HG03521 (cell line): ENCODE measurements around the gene ALDH1L1.

ENCODE experiments used
- ATAC-seq: cut with Tn5 transposase; IDR thresholded peaks from one replicate; pipeline ENCODE4 v1.9.1; 2021; ENCODE audit warnings: mild to moderate bottlenecking, moderate library complexity; ENCODE audit not compliant: unreplicated experiment

Gene ALDH1L1

GRCh38 chr3:126155819-126156218 lies 24.6 kb downstream of the ALDH1L1 start:
- no peak for ATAC-seq

- no peak for ATAC-seq
Measured at GRCh38 chr3:126155280-126155640, 25.1 kb downstream of the ALDH1L1 start.

- no peak for ATAC-seq
Measured at GRCh38 chr3:126154391-126155279, 25.8 kb downstream of the ALDH1L1 start.

- no peak for ATAC-seq
Measured at GRCh38 chr3:126153695-126154360, 26.6 kb downstream of the ALDH1L1 start.

GRCh38 chr3:126152901-126153694 lies 27.3 kb downstream of the ALDH1L1 start:
- ATAC-seq: no peak

- ATAC-seq: no peak
Measured at GRCh38 chr3:126152458-126152857, 27.9 kb downstream of the ALDH1L1 start.

- ATAC-seq: no peak
Measured at GRCh38 chr3:126151562-126152302, 28.7 kb downstream of the ALDH1L1 start.

GRCh38 chr3:126149960-126150515 lies 30.3 kb downstream of the ALDH1L1 start:
- no peak for ATAC-seq

GRCh38 chr3:126149256-126149902 lies 31.0 kb downstream of the ALDH1L1 start:
- ATAC-seq: no peak

GRCh38 chr3:126147932-126148683 lies 32.3 kb downstream of the ALDH1L1 start:
- ATAC-seq: no peak

- no peak for ATAC-seq
Measured at GRCh38 chr3:126147147-126147931, 33.0 kb downstream of the ALDH1L1 start.

GRCh38 chr3:126146525-126147146 lies 33.8 kb downstream of the ALDH1L1 start:
- ATAC-seq: no peak

- ATAC-seq: no peak
Measured at GRCh38 chr3:126146034-126146433, 34.4 kb downstream of the ALDH1L1 start.

GRCh38 chr3:126142652-126143051 lies 37.7 kb downstream of the ALDH1L1 start:
- no peak for ATAC-seq

- ATAC-seq: no peak
Measured at GRCh38 chr3:126137490-126138130, 42.8 kb downstream of the ALDH1L1 start.

GRCh38 chr3:126136428-126137220 lies 43.8 kb downstream of the ALDH1L1 start:
- ATAC-seq: no peak
